HG03354 (cell line): ENCODE measurements around the gene RRP9.

ENCODE experiments used
- ATAC-seq: cut with Tn5 transposase; IDR thresholded peaks from one replicate; pipeline ENCODE4 v1.9.1; 2021; ENCODE audit warnings: mild to moderate bottlenecking; ENCODE audit not compliant: unreplicated experiment, poor library complexity, severe bottlenecking

RRP9 gene

DNA sequence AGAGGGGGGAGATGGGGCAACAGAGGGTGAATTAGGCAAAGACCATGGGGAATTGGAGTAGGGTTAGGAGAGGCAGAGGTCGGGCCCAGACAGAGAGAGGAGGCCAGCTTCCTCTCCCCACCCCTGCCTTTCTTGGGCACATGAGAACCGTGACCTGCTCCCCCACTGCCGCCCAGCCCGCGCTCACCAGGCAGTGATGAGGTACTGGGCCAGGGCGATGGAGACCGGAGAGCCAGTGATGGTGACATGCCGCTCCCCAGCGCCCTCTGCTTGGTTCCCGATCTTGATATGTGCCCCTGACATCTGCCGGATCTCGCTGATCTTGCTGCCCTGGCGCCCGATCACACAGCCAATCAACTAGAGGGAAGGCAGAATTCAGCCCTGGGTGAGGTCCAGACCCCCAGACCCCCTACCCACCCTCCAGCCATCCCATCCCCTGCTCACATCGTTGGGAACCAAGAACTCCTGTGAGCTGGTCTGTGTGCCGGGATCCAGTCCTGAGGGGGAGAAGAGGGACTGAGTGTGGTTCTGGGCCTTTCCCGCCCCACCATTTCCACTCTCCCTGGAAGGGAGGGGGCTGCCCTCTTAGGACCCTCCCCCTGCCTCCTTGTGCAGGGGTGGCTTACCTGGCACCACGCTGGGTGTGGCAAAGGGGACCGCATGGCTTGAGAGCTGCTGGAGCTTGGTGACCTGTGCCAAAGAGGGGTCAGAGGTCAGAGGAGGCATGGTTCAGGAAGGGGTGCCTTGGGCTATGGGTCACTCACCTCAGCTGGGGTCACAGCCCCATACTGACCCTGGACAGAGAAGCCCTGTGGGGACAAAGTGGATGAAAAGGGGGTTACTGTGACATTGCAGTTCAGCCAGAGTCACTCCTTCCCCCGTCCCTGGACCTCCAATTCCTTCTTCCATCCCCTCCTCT, 17.2 kb upstream of the RRP9 start:
- ATAC-seq, result no peak

DNA sequence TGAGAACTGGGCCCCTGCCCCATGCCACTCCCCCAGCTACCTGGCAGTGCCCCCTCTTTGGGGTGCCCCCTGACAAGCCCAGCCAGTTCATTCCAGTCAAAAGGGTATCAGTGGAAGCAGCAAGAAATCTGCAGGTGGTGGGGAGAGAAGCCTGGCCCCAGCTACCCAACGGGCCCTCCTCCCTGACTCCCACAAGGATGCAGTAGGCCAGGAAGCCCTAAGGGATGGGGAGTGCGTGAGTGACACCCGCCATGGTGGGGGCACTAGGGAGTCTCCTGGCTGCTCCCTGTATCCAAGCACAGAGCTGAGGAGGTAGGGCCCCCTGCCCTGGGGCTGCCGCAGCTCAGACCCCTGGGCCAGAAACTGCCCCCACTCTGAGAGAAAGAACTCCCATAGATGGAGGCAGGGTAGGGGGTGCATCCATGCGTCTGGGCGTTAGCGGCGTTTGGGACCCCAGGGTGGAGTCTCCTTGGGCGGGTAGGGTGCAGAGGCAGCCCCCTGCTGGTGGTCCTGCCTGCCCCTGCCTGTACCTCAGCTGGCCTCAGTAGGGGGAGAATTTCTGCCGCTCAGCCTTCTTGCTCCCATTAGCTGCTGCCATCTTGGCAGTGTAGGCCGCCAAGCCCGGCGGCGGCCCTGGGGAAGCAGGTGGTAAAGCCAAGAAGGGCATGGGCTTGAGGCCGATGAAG, 16.0 kb upstream of the RRP9 start:
- ATAC-seq, result no peak

DNA sequence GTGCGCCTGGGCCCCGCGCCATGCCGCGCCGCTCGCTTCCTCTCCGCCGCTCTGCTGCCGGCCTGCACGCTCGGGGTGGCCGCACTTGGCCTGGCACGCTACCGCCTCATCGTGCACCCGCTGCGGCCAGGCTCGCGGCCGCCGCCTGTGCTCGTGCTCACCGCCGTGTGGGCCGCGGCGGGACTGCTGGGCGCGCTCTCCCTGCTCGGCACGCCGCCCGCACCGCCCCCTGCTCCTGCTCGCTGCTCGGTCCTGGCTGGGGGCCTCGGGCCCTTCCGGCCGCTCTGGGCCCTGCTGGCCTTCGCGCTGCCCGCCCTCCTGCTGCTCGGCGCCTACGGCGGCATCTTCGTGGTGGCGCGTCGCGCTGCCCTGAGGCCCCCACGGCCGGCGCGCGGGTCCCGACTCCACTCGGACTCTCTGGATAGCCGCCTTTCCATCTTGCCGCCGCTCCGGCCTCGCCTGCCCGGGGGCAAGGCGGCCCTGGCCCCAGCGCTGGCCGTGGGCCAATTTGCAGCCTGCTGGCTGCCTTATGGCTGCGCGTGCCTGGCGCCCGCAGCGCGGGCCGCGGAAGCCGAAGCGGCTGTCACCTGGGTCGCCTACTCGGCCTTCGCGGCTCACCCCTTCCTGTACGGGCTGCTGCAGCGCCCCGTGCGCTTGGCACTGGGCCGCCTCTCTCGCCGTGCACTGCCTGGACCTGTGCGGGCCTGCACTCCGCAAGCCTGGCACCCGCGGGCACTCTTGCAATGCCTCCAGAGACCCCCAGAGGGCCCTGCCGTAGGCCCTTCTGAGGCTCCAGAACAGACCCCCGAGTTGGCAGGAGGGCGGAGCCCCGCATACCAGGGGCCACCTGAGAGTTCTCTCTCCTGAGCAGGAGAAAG, 14.4 kb upstream of the RRP9 start:
- ATAC-seq, result no peak

DNA sequence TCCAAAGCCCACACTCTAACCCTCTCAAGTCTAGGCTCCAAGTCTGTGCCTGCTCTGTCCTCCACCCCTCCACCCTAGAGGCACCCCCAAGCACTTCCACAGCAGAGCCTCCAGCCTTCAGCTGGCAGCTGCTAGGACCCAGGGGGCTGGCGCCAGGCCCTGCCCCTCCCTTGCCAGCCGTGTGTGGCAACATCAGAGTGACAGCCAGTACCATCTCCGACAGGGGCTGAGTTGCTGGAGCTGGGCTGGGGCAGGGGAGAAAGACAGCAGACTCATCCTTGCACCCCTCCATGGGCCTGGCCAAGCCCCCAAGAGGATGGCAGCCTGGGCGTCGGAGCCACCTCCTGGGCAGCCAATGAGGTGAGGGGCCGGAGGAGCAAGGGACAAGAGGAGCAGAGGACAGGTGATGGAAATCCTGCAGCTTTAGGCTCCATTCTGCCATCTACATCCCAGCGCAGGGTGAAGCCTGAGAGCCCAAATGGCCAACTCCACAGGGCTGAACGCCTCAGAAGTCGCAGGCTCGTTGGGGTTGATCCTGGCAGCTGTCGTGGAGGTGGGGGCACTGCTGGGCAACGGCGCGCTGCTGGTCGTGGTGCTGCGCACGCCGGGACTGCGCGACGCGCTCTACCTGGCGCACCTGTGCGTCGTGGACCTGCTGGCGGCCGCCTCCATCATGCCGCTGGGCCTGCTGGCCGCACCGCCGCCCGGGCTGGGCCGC, 13.6 kb upstream of the RRP9 start, which contains the start of gene GPR62:
TSS of gene GPR62 (plus strand) at position 207 of the 718 bp plus-strand sequence. CDS start at position 479, 272 bp downstream.
- no peak for ATAC-seq

DNA sequence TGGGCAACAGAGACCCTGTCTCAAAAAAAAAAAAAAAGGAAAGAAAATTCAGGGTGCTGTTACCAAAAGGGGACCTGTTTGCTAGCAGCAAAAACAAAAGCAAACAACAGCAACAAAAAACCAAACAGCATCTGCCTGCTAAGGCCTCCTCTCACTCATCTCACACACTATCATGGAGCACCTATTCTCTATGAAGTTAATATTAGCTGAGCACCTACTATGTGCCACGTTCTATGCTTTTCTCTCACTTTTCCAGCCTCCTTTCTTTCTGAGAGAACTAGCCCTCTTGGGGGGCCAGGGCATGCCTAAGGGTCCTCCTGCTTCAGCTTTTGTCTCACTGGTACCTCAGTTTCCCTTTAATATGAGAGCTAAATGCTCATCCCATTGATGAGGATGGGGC, 13.0 kb upstream of the RRP9 start:
- ATAC-seq, result no peak

DNA sequence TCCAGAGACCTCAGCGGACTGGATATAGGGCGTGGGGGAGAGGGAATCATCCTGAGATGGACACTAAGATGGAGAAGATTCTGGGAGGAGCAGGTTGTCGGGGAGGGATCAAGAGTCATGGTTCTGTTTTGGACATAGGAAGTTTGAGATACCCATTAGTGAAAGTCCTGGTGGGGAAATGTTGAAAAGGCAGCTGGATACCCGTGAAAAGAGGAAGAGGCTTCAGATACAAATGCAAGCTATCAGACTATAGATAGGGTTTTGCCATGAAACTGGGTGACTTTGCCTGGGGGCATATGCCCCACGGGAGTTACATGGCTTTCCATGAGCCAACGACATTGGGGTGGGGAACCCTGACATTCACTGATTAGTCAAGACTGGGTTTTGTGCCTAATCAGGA, 12.4 kb upstream of the RRP9 start:
- no peak for ATAC-seq

DNA sequence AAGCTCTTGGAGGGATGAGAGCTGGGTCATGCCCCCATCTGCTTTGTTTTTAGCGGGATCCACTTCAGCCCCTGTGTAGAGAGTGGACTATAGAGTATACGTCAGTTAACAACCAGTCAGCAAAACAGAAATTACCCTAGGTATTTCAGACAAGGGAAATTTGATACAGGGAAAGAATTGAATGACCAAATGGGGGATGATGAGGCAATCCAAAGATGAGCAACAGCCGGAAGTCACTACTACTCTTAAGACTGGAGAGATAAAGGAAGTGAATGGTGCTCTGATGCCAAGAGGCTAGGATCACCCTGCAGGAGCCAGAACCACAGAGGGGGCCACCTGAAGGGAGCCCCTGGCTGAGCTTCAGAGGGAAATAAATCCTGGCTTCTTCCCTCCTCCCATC, 11.7 kb upstream of the RRP9 start:
- no peak for ATAC-seq

DNA sequence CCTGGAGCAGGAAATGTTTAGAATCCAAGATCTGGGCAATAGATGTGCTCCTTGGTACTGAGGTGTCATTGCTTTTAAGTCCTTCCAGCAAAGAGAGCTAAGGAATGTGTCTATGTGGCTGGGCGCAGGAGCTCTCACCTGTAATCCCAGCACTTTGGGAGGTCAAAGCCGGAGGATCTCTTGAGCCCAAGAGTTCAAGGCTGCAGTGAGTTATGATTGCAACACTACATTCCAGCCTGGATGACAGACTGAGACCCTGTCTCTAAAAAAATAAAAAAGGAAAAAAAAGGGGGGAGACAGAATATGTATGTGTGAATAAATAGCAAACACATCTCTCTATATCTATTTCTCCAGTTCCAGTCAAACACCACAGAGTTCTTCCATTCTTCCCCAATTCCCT, 9.2 kb upstream of the RRP9 start:
- ATAC-seq, result no peak

DNA sequence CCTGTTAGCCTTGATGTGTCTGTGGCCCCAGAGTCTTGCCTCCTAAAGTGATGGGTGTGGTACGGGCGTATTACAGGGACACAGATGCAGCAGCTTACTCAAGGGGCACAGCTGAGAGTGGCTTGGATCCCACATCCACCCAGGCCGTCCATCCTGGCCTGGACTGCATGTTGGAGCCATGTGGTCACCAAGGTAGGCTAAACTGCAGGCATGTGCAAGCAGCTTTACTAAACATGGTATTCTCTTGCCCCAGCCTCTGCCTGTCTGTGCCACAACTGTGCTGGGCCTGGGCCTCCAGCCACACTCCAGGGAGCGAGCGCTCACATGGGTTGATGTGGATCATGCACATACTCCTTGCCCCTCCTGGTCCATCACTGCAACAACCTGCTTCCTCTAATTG, 7.4 kb upstream of the RRP9 start:
- no peak for ATAC-seq

DNA sequence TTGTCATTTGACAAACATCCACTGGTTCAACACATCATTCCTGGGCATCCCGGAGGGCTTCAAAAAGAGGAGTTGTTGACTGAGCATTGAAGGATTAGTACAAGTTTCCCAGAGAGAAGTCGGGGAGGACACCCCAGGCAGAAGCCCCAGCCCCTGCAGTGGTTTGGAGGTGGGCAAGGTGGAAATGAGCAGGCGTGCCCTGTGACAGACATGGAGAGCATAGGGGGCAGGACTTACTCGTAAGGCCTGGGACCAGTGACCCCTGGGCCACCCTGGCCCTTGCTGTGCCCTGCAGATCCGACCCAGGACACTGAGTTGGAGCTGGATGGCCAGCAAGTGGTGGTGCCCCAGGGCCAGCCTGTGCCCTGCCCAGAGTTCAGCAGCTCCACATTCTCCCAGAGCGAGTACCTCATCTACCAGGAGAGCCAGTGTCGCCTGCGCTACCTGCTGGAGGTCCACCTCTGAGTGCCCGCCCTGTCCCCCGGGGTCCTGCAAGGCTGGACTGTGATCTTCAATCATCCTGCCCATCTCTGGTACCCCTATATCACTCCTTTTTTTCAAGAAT, 6.4 kb upstream of the RRP9 start:
- ATAC-seq, result no peak

DNA sequence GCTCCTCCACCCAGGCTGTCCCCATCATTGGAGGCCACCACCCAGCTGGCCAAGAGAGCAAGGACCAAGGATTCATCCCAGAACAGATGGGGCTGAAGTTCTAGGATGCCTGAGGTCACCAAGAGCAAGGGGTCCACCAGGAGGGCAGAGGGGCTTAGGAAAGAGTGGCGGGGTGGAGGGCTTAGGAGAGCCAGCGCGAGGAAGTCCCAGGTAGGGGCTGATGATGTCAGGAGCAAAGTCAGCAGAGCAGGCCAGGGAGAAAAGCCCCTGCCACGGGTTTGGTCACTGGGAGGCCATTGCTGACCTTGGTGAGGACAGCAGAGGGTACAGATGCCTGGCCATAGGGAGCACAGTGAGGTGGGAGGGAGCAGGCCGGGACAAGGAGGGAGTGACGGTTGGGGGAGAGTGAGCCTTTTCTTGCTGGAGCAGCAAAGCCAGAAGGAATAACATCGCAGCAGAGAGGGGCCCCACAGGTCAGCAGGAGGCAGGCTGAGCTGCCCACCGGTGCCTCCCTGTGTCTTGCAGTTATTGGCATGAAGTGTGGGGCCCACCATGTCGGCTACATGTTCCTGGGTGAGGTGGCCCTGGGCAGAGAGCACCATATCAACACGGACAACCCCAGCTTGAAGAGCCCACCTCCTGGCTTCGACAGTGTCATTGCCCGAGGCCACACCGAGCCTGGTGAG, 5.7 kb upstream of the RRP9 start:
- no peak for ATAC-seq

DNA sequence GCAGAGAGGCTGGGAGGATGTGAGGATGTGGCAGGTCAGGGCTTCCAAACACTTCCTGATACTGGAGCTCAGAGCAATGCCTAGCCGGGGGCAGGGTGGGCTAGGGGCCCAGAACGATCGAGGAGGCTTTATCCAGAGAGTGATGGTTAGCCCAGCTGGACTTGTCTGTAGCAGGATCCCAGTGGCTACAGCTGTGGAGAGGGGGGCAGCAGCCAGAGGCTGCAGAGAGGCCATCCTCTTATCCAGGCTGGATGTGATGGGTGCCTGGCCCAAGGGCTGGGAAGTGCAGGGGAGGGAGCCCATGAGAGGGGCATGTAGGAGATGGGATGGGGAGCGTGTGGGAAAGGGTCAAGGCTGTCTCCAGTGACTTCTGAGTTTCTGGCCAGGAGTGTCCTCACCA, 5.1 kb upstream of the RRP9 start:
- no peak for ATAC-seq

DNA sequence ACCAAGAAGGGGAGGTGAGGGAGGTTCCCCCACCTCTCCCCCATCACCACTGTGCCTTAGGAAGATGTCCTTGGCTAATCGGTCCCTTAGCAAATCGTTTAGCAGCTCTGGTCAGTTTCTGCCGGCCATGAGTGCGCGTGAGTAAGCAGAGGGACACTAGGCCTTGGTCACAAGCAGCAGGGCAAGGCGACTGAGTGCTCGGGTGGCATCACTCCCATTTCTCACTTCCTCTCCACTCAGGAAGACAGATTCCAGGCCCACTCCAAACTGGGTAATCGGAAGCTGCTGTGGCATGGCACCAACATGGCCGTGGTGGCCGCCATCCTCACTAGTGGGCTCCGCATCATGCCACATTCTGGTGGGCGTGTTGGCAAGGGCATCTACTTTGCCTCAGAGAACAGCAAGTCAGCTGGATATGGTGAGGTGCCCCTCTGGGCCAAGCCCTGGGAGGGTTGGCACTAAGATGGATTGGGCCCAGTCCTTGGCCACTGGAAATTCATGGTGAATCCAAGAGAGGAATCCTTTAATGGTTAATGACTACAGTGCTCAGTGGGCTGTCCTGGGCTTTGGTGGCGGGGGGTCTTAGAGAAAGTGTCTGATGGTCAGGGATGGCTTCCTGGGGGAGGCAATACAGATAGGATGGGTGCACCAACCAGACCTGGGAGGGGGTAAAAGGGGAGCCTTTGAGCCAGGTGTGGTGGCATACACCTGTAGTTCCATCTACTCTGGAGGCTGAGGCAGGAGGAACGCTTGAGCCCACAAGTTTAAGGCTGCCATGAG, 4.4 kb upstream of the RRP9 start:
- no peak for ATAC-seq

DNA sequence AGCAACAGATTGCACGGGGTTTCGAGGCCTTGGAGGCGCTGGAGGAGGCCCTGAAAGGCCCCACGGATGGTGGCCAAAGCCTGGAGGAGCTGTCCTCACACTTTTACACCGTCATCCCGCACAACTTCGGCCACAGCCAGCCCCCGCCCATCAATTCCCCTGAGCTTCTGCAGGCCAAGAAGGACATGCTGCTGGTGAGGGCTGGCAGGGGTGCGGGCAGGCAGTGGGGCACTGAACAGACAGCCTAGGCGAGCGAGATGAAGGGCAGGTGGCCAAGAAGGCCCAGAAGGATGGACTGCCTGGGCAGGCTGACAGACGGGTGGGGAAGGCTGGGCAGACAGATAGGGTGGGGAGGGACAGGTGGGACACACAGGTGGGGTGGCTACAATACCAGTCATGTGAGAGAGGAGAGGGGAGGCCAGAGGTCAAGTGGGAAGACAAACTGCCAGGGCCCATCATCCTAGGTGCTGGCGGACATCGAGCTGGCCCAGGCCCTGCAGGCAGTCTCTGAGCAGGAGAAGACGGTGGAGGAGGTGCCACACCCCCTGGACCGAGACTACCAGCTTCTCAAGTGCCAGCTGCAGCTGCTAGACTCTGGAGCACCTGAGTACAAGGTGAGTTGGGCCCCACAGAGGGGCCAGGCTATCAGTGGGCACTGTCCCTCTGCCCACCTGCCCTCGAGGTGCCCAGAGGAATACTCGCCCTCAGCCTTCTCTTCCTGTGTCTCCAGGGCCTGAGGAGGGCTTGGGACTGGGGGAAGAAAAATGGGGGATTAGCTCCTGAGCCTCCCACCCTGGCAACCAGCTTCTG, 3.5 kb upstream of the RRP9 start:
- no peak for ATAC-seq

DNA sequence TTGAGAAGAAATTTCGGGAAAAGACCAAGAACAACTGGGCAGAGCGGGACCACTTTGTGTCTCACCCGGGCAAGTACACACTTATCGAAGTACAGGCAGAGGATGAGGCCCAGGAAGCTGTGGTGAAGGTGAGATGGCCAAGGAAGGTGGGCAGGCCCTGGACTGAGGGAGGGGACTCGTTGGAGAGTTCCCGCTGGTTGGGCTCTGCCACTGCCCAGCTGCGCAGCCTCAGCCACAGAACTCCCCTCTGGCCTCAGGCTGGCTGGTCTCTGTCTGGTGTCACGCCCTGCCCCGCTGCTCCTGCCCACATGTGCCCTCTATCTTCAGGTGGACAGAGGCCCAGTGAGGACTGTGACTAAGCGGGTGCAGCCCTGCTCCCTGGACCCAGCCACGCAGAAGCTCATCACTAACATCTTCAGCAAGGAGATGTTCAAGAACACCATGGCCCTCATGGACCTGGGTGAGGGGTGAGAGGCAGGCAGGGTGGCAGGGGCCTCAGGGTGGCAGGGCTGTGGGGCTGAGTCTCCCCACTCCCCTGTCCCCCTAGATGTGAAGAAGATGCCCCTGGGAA, 2.8 kb upstream of the RRP9 start:
- ATAC-seq, result no peak

DNA sequence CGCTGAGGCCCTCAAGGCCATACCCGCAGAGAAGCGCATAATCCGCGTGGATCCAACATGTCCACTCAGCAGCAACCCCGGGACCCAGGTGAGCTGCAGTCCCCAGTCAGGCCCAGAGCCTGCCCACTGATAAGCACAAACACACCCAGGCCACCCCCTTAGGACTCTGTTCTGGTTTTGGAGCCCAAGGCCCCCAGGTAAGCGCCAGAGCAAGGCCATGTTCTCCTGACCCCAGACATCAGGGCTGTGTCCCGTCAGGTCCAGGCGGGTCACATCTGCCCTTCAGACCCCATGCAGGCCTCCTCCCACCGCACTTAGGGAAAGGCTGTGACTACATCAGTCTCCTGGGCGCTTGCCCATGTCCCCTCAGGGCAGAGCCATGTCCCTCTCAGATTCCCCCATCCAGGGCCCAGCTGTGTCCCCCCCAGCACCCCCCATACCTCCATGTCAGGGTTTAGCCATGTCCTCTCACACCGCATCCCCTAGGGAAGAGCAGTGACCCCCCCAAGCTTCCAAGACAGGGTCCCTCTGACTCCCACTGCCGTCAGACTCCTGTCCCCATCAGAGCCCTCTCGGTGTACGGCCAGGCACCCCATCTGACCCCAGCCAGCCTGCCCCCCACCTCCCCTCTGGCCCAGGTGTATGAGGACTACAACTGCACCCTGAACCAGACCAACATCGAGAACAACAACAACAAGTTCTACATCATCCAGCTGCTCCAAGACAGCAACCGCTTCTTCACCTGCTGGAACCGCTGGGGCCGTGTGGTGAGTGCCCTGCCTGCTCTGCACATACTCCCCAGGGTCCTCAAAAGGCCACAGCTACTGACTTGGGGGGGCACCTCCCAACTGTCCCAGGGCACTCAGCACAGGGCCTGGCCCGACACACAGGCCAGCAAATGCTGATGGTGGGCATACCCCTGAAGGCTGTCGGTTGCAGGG, 2.0 kb upstream of the RRP9 start:
- no peak for ATAC-seq
